Brain pericyte (primary cell): ENCODE results near the gene RAB1A.
A peak's percentile ranks its signal among the peaks of the same experiment; 100 is the strongest.
"Not testable (repeated sequence)": the region's sequence is repeated elsewhere in the genome, so short reads cannot be mapped to it uniquely, and the experiment has no call there.

Experiments used
- DNase-seq: peaks from one replicate; pipeline ENCODE4 v3.0.0-alpha.2; 2012; ENCODE audit warnings: low read depth, low spot score

The RAB1A gene

GRCh38 chr2:65136253-65136652, 6.3 kb upstream of the RAB1A start:
- DNase-seq: no peak

- no peak for DNase-seq
Measured at GRCh38 chr2:65134158-65134557, 4.3 kb upstream of the RAB1A start.

GRCh38 chr2:65133626-65134025, 3.7 kb upstream of the RAB1A start:
- DNase-seq: no peak

GRCh38 chr2:65132930-65133329, 3.0 kb upstream of the RAB1A start:
- DNase-seq: not testable (repeated sequence)

- DNase-seq: peak; percentile 17
Measured at GRCh38 chr2:65130664-65131175, 814 bp upstream of the RAB1A start.

GRCh38 chr2:65129286-65129825, 550 bp downstream of the RAB1A start:
- no peak for DNase-seq

GRCh38 chr2:65128297-65129190, 1.4 kb downstream of the RAB1A start:
- no peak for DNase-seq

- DNase-seq: not testable (repeated sequence)
Measured at GRCh38 chr2:65125457-65125856, 4.4 kb downstream of the RAB1A start.

GRCh38 chr2:65122313-65122712, 7.6 kb downstream of the RAB1A start:
- DNase-seq: no peak

GRCh38 chr2:65120990-65121693, 8.8 kb downstream of the RAB1A start:
- no peak for DNase-seq

- DNase-seq: no peak
Measured at GRCh38 chr2:65116645-65117044, 13.3 kb downstream of the RAB1A start.

GRCh38 chr2:65114921-65115320, 15.0 kb downstream of the RAB1A start:
- DNase-seq: no peak

GRCh38 chr2:65113816-65114215, 16.1 kb downstream of the RAB1A start:
- DNase-seq: no peak

- no peak for DNase-seq
Measured at GRCh38 chr2:65113229-65113628, 16.7 kb downstream of the RAB1A start.

GRCh38 chr2:65112633-65113032, 17.3 kb downstream of the RAB1A start:
- no peak for DNase-seq

- no peak for DNase-seq
Measured at GRCh38 chr2:65108780-65109179, 21.1 kb downstream of the RAB1A start.

GRCh38 chr2:65107530-65107929, 22.4 kb downstream of the RAB1A start:
- DNase-seq: no peak

GRCh38 chr2:65103013-65103715, 26.7 kb downstream of the RAB1A start:
- DNase-seq: no peak

GRCh38 chr2:65101071-65101470, 28.8 kb downstream of the RAB1A start:
- DNase-seq: no peak

- no peak for DNase-seq
Measured at GRCh38 chr2:65098741-65099140, 31.2 kb downstream of the RAB1A start.

- no peak for DNase-seq
Measured at GRCh38 chr2:65097844-65098243, 32.1 kb downstream of the RAB1A start.

GRCh38 chr2:65096948-65097347, 33.0 kb downstream of the RAB1A start:
- no peak for DNase-seq
